MM.1S (cell line): ENCODE results near the gene PIK3C2G.

Experiments
- EZH2 ChIP-seq: fragments of 300-600 bp; sonication (generic); optimal IDR thresholded peaks from 2 replicates; pipeline ENCODE3; 2017; ENCODE audit warnings: low read depth, mild to moderate bottlenecking, antibody characterized with exemption, low read length, mixed read lengths
- TF ChIP-seq, protein P1 (sequence below): fragments of 300-600 bp; sonication (generic); IDR thresholded peaks from 2 replicates; pipeline ENCODE4 v1.5.1; 2016; ENCODE audit warnings: antibody characterized with exemption, low read length, mixed read lengths

DNA sequence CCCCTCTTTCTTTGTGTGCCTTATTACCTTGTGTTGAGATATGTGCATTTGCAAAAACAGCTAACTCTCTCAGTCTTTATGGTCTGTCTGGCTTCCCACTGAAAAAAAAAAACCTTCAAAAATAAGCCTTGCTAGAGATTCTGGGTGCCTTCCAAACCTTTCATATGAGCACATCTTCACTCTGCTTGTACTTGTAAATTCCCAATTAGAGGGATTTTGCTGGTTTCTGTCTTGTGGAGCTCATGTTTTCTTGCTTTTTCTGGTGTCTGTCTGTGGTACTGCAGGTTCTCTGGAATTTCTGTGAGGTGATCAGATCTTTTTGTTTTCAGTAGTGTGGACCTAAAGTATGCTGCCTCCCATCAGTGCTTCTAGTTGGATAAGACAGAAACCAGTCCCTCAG lies 100.1 kb downstream of the PIK3C2G start:
- TF ChIP-seq, protein P1, sequence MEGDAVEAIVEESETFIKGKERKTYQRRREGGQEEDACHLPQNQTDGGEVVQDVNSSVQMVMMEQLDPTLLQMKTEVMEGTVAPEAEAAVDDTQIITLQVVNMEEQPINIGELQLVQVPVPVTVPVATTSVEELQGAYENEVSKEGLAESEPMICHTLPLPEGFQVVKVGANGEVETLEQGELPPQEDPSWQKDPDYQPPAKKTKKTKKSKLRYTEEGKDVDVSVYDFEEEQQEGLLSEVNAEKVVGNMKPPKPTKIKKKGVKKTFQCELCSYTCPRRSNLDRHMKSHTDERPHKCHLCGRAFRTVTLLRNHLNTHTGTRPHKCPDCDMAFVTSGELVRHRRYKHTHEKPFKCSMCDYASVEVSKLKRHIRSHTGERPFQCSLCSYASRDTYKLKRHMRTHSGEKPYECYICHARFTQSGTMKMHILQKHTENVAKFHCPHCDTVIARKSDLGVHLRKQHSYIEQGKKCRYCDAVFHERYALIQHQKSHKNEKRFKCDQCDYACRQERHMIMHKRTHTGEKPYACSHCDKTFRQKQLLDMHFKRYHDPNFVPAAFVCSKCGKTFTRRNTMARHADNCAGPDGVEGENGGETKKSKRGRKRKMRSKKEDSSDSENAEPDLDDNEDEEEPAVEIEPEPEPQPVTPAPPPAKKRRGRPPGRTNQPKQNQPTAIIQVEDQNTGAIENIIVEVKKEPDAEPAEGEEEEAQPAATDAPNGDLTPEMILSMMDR = no peak
- TF ChIP-seq EZH2 = no peak
